ENCODE results near the gene SLCO4A1. TPM values are rescaled to one million over a fixed set of nuclear protein-coding genes. Genes with fewer than 3 reads are reported as not detected.

Gene SLCO4A1
- total and polyA plus RNA-seq, 11 donors: 1.00 to 54.0 (median 11.5) TPM

GRCh38 chr20:62614085-62614960, 28.0 kb upstream of the SLCO4A1 start:
- H3K9me3 ChIP-seq: no peaks in the 10 kb centered on the region
- no peaks in the 10 kb centered on the region for H3K36me3 ChIP-seq
- H3K27ac ChIP-seq: no peak overlapping the region
- no peak for TF ChIP-seq POLR2A (IDR thresholded peaks at IDR 0.05)
- TF ChIP-seq CTCF (IDR thresholded peaks at IDR 0.05): no peak
- DNase-seq: peak in 1 of 5 donors; percentile 48
- H3K27me3 ChIP-seq: peaks cover 0 to 3% (median 0%) of the 10 kb centered on the region in 9 donors
- 68 to 73% (median 72%) methylated on average over 31 to 36 of the region's 36 CpGs for WGBS, 4 donors
- intact Hi-C loops (cut with DNase I): loop anchor here in 7 of 10 donors (5.0 to 10.0 kb wide), 5 partner anchors 112 to 210 kb away; partner anchors contain the start of genes CABLES2 (in 2 of the 7) and RBBP8NL (in 1 of the 7)
- no peak for ATAC-seq
- peaks cover 0 to 31% (median 22%) of the 10 kb centered on the region in 12 donors for H3K4me1 ChIP-seq
- H3K4me3 ChIP-seq: no peak overlapping the region

- Histone ChIP-seq H3K4me1 (peaks cover 0 to 33% (median 22%) of the 10 kb centered on the region in 12 donors), H3K27me3 (peaks cover 0 to 3% (median 0%) of the 10 kb centered on the region in 9 donors), H3K36me3 (no peaks in the 10 kb centered on the region), H3K4me3 (no peak overlapping the region), H3K9me3 (no peaks in the 10 kb centered on the region), H3K27ac (no peak overlapping the region)
- intact Hi-C loops (cut with DNase I): loop anchor here in 7 of 10 donors (5.0 to 10.0 kb wide), 6 partner anchors 113 to 210 kb away; partner anchors contain the start of genes CABLES2 (in 2 of the 7) and RBBP8NL (in 1 of the 7)
- DNase-seq: peak in 1 of 5 donors; percentile 45
- ATAC-seq: no peak
- TF ChIP-seq CTCF (IDR thresholded peaks at IDR 0.05) (no peak), POLR2A (IDR thresholded peaks at IDR 0.05) (no peak)
- WGBS, 4 donors: 88 to 94% (median 90%) methylated on average over 34 of the region's 34 CpGs
Measured at GRCh38 chr20:62614961-62615680, 27.2 kb upstream of the SLCO4A1 start.

DNA sequence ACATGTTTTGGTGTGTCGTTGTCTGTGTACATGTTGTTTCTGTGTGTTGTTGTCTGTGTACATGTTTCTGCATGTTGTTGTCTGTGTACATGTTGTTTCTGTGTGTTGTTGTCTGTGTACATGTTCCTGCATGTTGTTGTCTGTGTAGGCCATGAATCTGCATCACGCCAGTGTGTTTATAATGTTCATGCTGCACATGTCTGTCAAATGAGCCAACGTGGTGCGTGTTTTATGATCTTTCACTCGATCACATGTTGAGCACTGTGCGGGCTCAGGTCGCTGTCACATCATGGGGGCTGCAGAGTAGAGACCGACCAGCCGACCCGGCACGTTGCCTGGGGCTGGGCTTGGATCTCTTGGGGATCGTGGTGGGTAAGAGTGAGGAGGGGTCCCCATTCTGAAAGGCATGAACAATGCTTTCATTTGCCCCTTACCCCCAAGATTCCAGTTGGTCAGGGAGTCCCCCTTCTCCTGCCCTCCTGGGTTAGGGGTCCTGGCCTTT, 26.5 kb upstream of the SLCO4A1 start:
- intact Hi-C loops (cut with DNase I): loop anchor here in 8 of 10 donors (1.0 to 10.0 kb wide), 8 partner anchors 114 to 211 kb away; partner anchors contain the start of genes CABLES2 (in 3 of the 8) and RBBP8NL (in 1 of the 8)
- no peaks in the 10 kb centered on the region for H3K36me3 ChIP-seq
- H3K4me3 ChIP-seq: no peak overlapping the region
- no peak for TF ChIP-seq CTCF (IDR thresholded peaks at IDR 0.05)
- TF ChIP-seq POLR2A (IDR thresholded peaks at IDR 0.05): no peak
- DNase-seq (peak in 1 of 5 donors; percentile 24), ATAC-seq (no peak)
- no peak overlapping the region for H3K27ac ChIP-seq
- 90 to 96% (median 95%) methylated on average over 12 of the region's 12 CpGs for WGBS, 4 donors
- no peaks in the 10 kb centered on the region for H3K9me3 ChIP-seq
- peaks cover 0 to 33% (median 22%) of the 10 kb centered on the region in 12 donors for H3K4me1 ChIP-seq
- peaks cover 0 to 3% (median 0%) of the 10 kb centered on the region in 9 donors for H3K27me3 ChIP-seq
